HepG2 (cell line): Measurements from ENCODE around the gene TOR2A. TPM values are rescaled to one million over a fixed set of nuclear protein-coding genes. Genes with fewer than 3 reads are reported as not detected.

Experiments
- ATAC-seq: fragments of 200-7000 bp; cut with Tn5 transposase; 3 replicates; pipeline ENCODE4 v1.9.1; 2020; ENCODE audit warnings: mild to moderate bottlenecking, moderate library complexity
- BruUV-seq: library from RNA; stranded (reverse); fragments of 400-500 nt; replicated peaks from 2 replicates; lab custom pipeline; 2021; lab: Mats Ljungman, UMichigan
- CTCF ChIA-PET: fragments of 300-600 bp; formaldehyde crosslinking; extraction: SDS; loops from one replicate; lab custom pipeline; 2021; ENCODE audit warnings: low total read pairs, inconsistent platforms, low intra/inter-chr PET ratio; lab: Yijun Ruan, JAX
- POLR2A ChIA-PET: fragments of 350-600 bp; sonication (Branson Sonifier 250); formaldehyde crosslinking; loops from one replicate; lab custom pipeline; 2020; ENCODE audit warnings: antibody characterized with exemption, inconsistent platforms; lab: Yijun Ruan, JAX
- DNase-seq: peaks from one replicate; pipeline ENCODE4 v3.0.0-alpha.2; 2015; ENCODE audit warnings: low spot score
- FAIRE-seq: peaks from 3 replicates; lab custom pipeline; 2011; peaks lifted over from hg19 to GRCh38; lab: Jason Lieb, UNC
- H2AFZ ChIP-seq: one replicate; pipeline ENCODE4 v1.6.1; 2011; ENCODE audit warnings: low read length, inconsistent platforms
- H3K27ac ChIP-seq: fragments of 300-600 bp; 3 replicates; pipeline ENCODE4 v1.8.0; 2011; ENCODE audit warnings: mixed run types, mild to moderate bottlenecking, mixed read lengths, low read length, inconsistent platforms; ENCODE audit not compliant: insufficient read depth; ENCODE audit errors: extremely low read length
- H3K27me3 ChIP-seq, 2 experiments: fragments of 200-600 bp in 1 of 2; 2 replicates in 1 of 2; 3 replicates in 1 of 2; pipeline versions ENCODE4 v1.6.0 to v1.8.0; 2011; ENCODE audit warnings: low read length in 2 of 2, mild to moderate bottlenecking in 2 of 2, moderate library complexity in 2 of 2, inconsistent platforms in 1 of 2; ENCODE audit not compliant: insufficient read depth in 2 of 2, control insufficient read depth in 1 of 2
- H3K36me3 ChIP-seq, 2 experiments: fragments of 200-600 bp in 1 of 2; replicated peaks in 1 of 2; 2 replicates in 1 of 2; 3 replicates in 1 of 2; pipeline versions ENCODE4 v1.5.1 to v1.8.0; 2011; ENCODE audit warnings: low read length in 2 of 2, inconsistent platforms in 1 of 2; ENCODE audit not compliant: insufficient read depth in 2 of 2, control insufficient read depth in 1 of 2
- H3K4me1 ChIP-seq: 2 replicates; pipeline ENCODE4 v1.5.1; 2012; ENCODE audit warnings: low read length, inconsistent platforms; ENCODE audit not compliant: insufficient read depth
- H3K4me2 ChIP-seq: 2 replicates; pipeline ENCODE4 v1.6.0; 2011; ENCODE audit warnings: low read depth, low read length, inconsistent platforms
- H3K4me3 ChIP-seq, 3 experiments: fragments of 200-600 bp in 1 of 3; sonication (generic), shearing (Covaris generic) in 1 of 3; replicated peaks in 1 of 3; 2 replicates each; pipeline ENCODE4 v1.5.1; 2011 to 2016; ENCODE audit warnings: low read length in 3 of 3, inconsistent platforms in 2 of 3, low read depth in 2 of 3, mild to moderate bottlenecking in 2 of 3, control low read depth in 1 of 3, mixed read lengths in 1 of 3; ENCODE audit not compliant: insufficient read depth in 1 of 3
- H3K79me2 ChIP-seq: one replicate; pipeline ENCODE4 v1.6.1; 2011; ENCODE audit warnings: low read length, inconsistent platforms; ENCODE audit not compliant: insufficient read depth
- H3K9ac ChIP-seq: 2 replicates; pipeline ENCODE4 v1.6.0; 2011; ENCODE audit warnings: mild to moderate bottlenecking, low read depth, low read length, inconsistent platforms; ENCODE audit not compliant: insufficient read depth
- H3K9me3 ChIP-seq: 2 replicates; pipeline ENCODE4 v1.5.1; 2012; ENCODE audit warnings: mild to moderate bottlenecking, low read length
- H4K20me1 ChIP-seq: 2 replicates; pipeline ENCODE4 v1.6.0; 2011; ENCODE audit warnings: inconsistent platforms, mild to moderate bottlenecking, low read length, moderate library complexity; ENCODE audit not compliant: insufficient read depth
- ATF7 ChIP-seq, 2 experiments: fragments of 450-650 bp in 1 of 2; sonication (generic) in 1 of 2; formaldehyde crosslinking in 1 of 2; IDR thresholded peaks; 2 replicates each; pipeline versions ENCODE4 v1.4.0 to v1.6.1; 2016 to 2020; ENCODE audit warnings: antibody characterized with exemption in 1 of 2, mild to moderate bottlenecking in 1 of 2, missing genetic modification reagents in 1 of 2
- CENPX ChIP-seq: sonication (generic); formaldehyde crosslinking; IDR thresholded peaks from 2 replicates; pipeline ENCODE4 v1.9.0; 2021; ENCODE audit warnings: mild to moderate bottlenecking, missing genetic modification reagents, moderate library complexity
- KDM1A ChIP-seq: IDR thresholded peaks from 2 replicates; pipeline ENCODE4 v1.6.1; 2016; ENCODE audit warnings: missing compliant biosample characterization
- MNT ChIP-seq: fragments of 450-650 bp; IDR thresholded peaks from 2 replicates; pipeline ENCODE4 v1.6.1; 2016
- MTERF4 ChIP-seq: sonication (generic); formaldehyde crosslinking; IDR thresholded peaks from 2 replicates; pipeline ENCODE4 v1.8.0; 2023; ENCODE audit warnings: mild to moderate bottlenecking, missing genetic modification reagents
- MXD1 ChIP-seq: sonication (generic); formaldehyde crosslinking; IDR thresholded peaks from 2 replicates; pipeline ENCODE4 v1.4.0; 2020; ENCODE audit warnings: mild to moderate bottlenecking, missing genetic modification reagents
- MZF1 ChIP-seq: sonication (generic); formaldehyde crosslinking; IDR thresholded peaks from 2 replicates; pipeline ENCODE4 v1.8.1; 2023; ENCODE audit warnings: mild to moderate bottlenecking, missing genetic modification reagents, borderline replicate concordance
- SALL2 ChIP-seq: sonication (generic); formaldehyde crosslinking; IDR thresholded peaks from 2 replicates; pipeline ENCODE4 v1.8.1; 2023; ENCODE audit warnings: mild to moderate bottlenecking, missing genetic modification reagents, inconsistent platforms
- SMAD1 ChIP-seq: sonication (generic); formaldehyde crosslinking; IDR thresholded peaks from 2 replicates; pipeline ENCODE4 v1.4.0; 2020; ENCODE audit warnings: missing genetic modification reagents, low read depth, mild to moderate bottlenecking, borderline replicate concordance
- TFDP2 ChIP-seq: sonication (generic); formaldehyde crosslinking; IDR thresholded peaks from 2 replicates; pipeline ENCODE4 v1.4.0; 2020; ENCODE audit warnings: missing genetic modification reagents
- TMF1 ChIP-seq: sonication (generic); formaldehyde crosslinking; IDR thresholded peaks from 2 replicates; pipeline ENCODE4 v1.8.1; 2022; ENCODE audit warnings: low read depth, missing genetic modification reagents
- WGBS: methylation state at CpG from one replicate; pipeline ENCODE4 v1.1.6; 2017; ENCODE audit warnings: low lambda C conversion rate; 5-methylcytosine and 5-hydroxymethylcytosine counted together
- in situ Hi-C: cut with HindIII; loops from 2 replicates; pipeline ENCODE4 v1.10.0; 2017; ENCODE audit warnings: low pct_unique_long_range_greater_than_20kb; ENCODE audit not compliant: extremely low pct_ligation_motif_present
- intact Hi-C: fragments of 100-400 bp; cut with micrococcal nuclease; formaldehyde crosslinking; loops from one replicate; pipeline ENCODE4 v1.10.0; 2022; ENCODE audit not compliant: unreplicated experiment
- polyA plus RNA-seq, 8 experiments: library from polyadenylated mRNA; depleted of rRNA in 3 of 8; stranded (reverse) in 7 of 8; unstranded in 1 of 8; fragments of >200 nt; fragmentation: Illumina TruSeq in 4 of 8; extraction: Trizol in 4 of 8; gene quantifications; 2 replicates each; pipeline versions ENCODE4 v1.2.1 to v1.2.3, GENCODE V29; 2011 to 2016; ENCODE audit warnings: low read depth in 4 of 8, missing spikeins in 1 of 8, mixed read lengths in 1 of 8; ENCODE audit not compliant: insufficient read depth in 1 of 8
- total RNA-seq, 5 experiments: library from RNA; depleted of rRNA; stranded (reverse); fragments of >200 nt; fragmentation: Illumina TruSeq; extraction: Trizol; gene quantifications; 2 replicates each; pipeline ENCODE4 v1.2.3, GENCODE V29; 2016; ENCODE audit warnings: low read depth in 1 of 5

Gene TOR2A
- total and polyA plus RNA-seq, 2 of the 13 experiments (the other 11 are each of a cell fraction or from before 2014, with no cell fraction given), result 3.5 to 7.2 TPM

GRCh38 chr9:127700594-127701255, 34.4 kb downstream of the TOR2A start:
- H3K36me3 ChIP-seq, result no peaks in the 10 kb centered on the region
- intact Hi-C loops, result no loop called here
- H3K4me3 ChIP-seq, result no peak overlapping the region
- H2AFZ ChIP-seq, result no peak overlapping the region
- ATAC-seq (no peak), FAIRE-seq (no peak), DNase-seq (no peak)
- H3K27ac ChIP-seq, result no peak overlapping the region
- no peak for TF ChIP-seq KDM1A (CRISPR knock-in tag)
- TF ChIP-seq MZF1 (CRISPR knock-in tag), result no peak
- no peak for TF ChIP-seq MNT
- TF ChIP-seq TMF1 (CRISPR knock-in tag), result no peak
- no peak for TF ChIP-seq MTERF4
- no peak for TF ChIP-seq ATF7 (IDR thresholded peaks at IDR 0.05)
- TF ChIP-seq ATF7 (CRISPR knock-in tag; IDR thresholded peaks at IDR 0.05), result no peak
- no peak for TF ChIP-seq CENPX (CRISPR knock-in tag)
- no peak for TF ChIP-seq SALL2 (CRISPR knock-in tag)
- TF ChIP-seq MXD1 (CRISPR knock-in tag), result no peak
- no peak for TF ChIP-seq SMAD1
- no peak for TF ChIP-seq TFDP2 (CRISPR knock-in tag)
- TF ChIP-seq, all 625 proteins: peak for 0
- Histone ChIP-seq H3K4me1 (peaks cover 16% of the 10 kb centered on the region; the same call in 1 of the 2 replicates), H3K4me2 (no peak overlapping the region), H3K27me3 (peaks cover 1 to 7% of the 10 kb centered on the region in 2 experiments; a peak in 2 of 5 replicates), H3K9me3 (no peaks in the 10 kb centered on the region), H4K20me1 (no peaks in the 10 kb centered on the region), H3K79me2 (no peaks in the 10 kb centered on the region), H3K9ac (no peak overlapping the region)
- BruUV-seq, result no TSS peak
- ChIA-PET POLR2A (no interaction called here), CTCF (no interaction called here)
- 21% methylated on average over 5 of the region's 5 CpGs for WGBS
- in situ Hi-C loops, result no loop called here
